Stomach smooth muscle (tissue), 2 donors: ENCODE results near the gene WDR36.

Experiments
- H3K27ac ChIP-seq: one replicate; pipeline ENCODE4 v1.7.0; 2013; ENCODE audit warnings: mild to moderate bottlenecking, low read length, inconsistent platforms
- H3K27me3 ChIP-seq, 2 donors: one replicate each; pipeline ENCODE4 v1.7.0; 2013; ENCODE audit warnings: low read length in 2 of 2; ENCODE audit not compliant: insufficient read depth in 2 of 2, control insufficient read depth in 1 of 2
- H3K36me3 ChIP-seq, 2 donors: one replicate each; pipeline ENCODE4 v1.7.0; 2013; ENCODE audit warnings: low read length in 2 of 2; ENCODE audit not compliant: control insufficient read depth in 2 of 2, insufficient read depth in 2 of 2
- H3K4me1 ChIP-seq: one replicate; pipeline ENCODE4 v1.7.0; 2013; ENCODE audit warnings: low read length; ENCODE audit not compliant: control insufficient read depth, insufficient read depth
- H3K4me3 ChIP-seq, 2 donors: one replicate each; pipeline ENCODE4 v1.7.0; 2013; ENCODE audit warnings: low read length in 2 of 2
- H3K9ac ChIP-seq, 2 donors: one replicate each; pipeline ENCODE4 v1.7.0; 2013; ENCODE audit warnings: low read length in 2 of 2, mild to moderate bottlenecking in 1 of 2
- H3K9me3 ChIP-seq, 2 donors: one replicate each; pipeline ENCODE4 v1.7.0; 2013; ENCODE audit warnings: low read length in 2 of 2; ENCODE audit not compliant: control insufficient read depth in 2 of 2
- donor health status: healthy.
- donor health status: Pancreatic carcinoma.

Gene WDR36

GRCh38 chr5:111153483-111153882 is 61.3 kb downstream of the WDR36 start:
- no peaks in the 10 kb centered on the region for H3K27me3 ChIP-seq
- H3K4me3 ChIP-seq: no peak overlapping the region
- H3K36me3 ChIP-seq: no peaks in the 10 kb centered on the region
- H3K9me3 ChIP-seq: no peaks in the 10 kb centered on the region
- H3K4me1 ChIP-seq: no peaks in the 10 kb centered on the region
- no peak overlapping the region for H3K9ac ChIP-seq
- no peak overlapping the region for H3K27ac ChIP-seq

DNA sequence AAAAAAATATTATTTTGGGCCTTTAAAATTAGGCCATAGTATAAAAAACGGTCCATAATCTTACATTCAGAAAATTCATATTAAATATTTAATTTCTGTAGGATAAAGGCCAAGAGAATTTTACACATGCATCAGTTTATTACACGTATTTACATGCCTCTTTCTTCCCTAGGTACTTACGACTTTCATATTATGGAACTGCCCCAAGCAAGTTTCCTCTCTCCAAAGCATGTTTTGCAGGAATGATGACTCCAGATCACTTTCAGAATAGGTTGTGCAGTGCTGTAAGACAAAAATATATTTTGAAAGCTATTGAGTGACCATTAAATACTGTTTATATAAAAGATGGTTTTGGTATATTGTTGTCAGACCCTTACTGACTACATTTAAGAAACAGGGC is 61.8 kb downstream of the WDR36 start:
- H3K27me3 ChIP-seq: no peaks in the 10 kb centered on the region
- H3K4me3 ChIP-seq: no peak overlapping the region
- H3K9me3 ChIP-seq: no peaks in the 10 kb centered on the region
- no peak overlapping the region for H3K9ac ChIP-seq
- no peaks in the 10 kb centered on the region for H3K4me1 ChIP-seq
- no peak overlapping the region for H3K27ac ChIP-seq
- no peaks in the 10 kb centered on the region for H3K36me3 ChIP-seq

DNA sequence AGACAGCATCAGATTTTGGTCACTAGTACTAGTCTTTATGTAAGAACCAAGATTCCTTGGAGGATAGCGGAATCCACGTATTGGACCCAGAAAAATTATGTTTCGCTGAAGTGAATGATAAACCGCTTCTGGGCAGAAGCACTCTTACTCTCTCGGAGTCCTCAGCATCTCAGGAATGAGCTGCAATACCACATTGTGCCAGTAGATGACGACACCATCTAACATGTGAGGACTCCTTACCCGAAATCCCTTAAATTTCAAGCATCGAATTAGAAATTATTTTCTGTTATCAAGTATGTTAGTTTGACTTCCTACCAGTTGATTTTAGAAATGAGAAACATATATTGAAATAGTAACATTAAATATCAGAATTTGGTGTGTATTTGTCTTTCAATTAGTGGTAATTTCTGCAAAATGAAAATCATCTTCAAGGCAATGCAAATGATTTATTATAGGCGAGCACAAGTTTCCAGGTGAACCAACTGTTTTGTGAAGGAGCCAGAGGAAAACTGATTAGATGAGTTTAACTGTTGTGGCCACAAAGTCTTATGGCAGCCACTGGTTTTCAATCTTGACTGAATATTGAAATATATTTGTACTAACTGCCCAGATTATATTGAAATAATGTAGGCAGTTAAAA is 66.1 kb downstream of the WDR36 start:
- no peaks in the 10 kb centered on the region for H3K4me1 ChIP-seq
- H3K4me3 ChIP-seq: no peak overlapping the region
- no peaks in the 10 kb centered on the region for H3K36me3 ChIP-seq
- no peaks in the 10 kb centered on the region for H3K9me3 ChIP-seq
- no peak overlapping the region for H3K9ac ChIP-seq
- H3K27ac ChIP-seq: no peak overlapping the region
- no peaks in the 10 kb centered on the region for H3K27me3 ChIP-seq

- Histone ChIP-seq H3K36me3 (no peaks in the 10 kb centered on the region), H3K9ac (no peak overlapping the region), H3K27ac (no peak overlapping the region), H3K27me3 (no peaks in the 10 kb centered on the region), H3K9me3 (no peaks in the 10 kb centered on the region), H3K4me3 (no peak overlapping the region), H3K4me1 (peaks cover 2% of the 10 kb centered on the region)
Measured at GRCh38 chr5:111159845-111160244, 67.7 kb downstream of the WDR36 start.

DNA sequence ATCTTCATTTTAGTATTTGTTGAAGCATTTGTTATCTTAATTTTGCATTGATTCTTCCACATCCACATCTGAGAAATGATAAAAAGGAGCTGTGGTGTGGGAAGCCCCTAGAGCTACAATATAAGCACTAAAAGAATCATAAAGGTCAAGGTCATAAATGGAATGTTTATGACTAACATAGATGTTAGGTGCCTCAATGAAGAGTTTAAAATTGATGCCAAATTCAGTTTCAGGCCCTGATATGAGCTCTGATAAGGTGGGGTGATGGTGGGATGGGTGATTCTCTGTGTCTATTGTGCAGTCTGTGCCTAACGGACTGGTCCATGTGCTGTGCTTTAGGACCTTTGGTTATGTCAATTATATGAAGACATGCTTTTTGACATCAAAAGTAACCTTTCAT is 70.9 kb downstream of the WDR36 start:
- Histone ChIP-seq H3K9me3 (no peaks in the 10 kb centered on the region), H3K4me3 (no peak overlapping the region), H3K27me3 (no peaks in the 10 kb centered on the region), H3K4me1 (peaks cover 2% of the 10 kb centered on the region), H3K36me3 (no peaks in the 10 kb centered on the region), H3K27ac (no peak overlapping the region), H3K9ac (no peak overlapping the region)

- Histone ChIP-seq H3K4me3 (no peak overlapping the region), H3K9ac (no peak overlapping the region), H3K9me3 (no peaks in the 10 kb centered on the region), H3K27me3 (no peaks in the 10 kb centered on the region), H3K27ac (no peak overlapping the region), H3K4me1 (peaks cover 2% of the 10 kb centered on the region), H3K36me3 (no peaks in the 10 kb centered on the region)
Measured at GRCh38 chr5:111165058-111165457, 72.9 kb downstream of the WDR36 start.

DNA sequence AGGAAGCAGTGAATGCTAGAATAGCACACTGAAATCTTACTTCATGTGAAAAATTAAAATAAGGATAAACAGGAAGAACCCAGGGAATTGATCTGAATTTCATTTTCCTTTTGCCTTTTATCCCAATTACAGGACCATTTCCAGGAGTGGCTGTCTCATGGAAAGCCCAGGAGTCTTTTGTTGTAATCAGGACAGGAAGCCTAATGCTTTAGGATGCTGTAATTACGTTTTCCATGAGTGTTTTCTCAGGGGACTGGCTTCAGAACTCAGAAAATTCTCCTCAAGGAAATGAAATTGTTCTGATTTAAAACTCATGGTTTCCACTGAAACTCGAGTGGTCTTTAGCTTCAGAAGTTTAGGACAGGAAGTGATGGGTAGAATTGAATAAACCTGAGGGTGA is 75.4 kb downstream of the WDR36 start:
- no peaks in the 10 kb centered on the region for H3K27me3 ChIP-seq
- peaks cover 2% of the 10 kb centered on the region for H3K4me1 ChIP-seq
- H3K9me3 ChIP-seq: no peaks in the 10 kb centered on the region
- H3K9ac ChIP-seq: no peak overlapping the region
- no peak overlapping the region for H3K27ac ChIP-seq
- no peak overlapping the region for H3K4me3 ChIP-seq
- no peaks in the 10 kb centered on the region for H3K36me3 ChIP-seq

- Histone ChIP-seq H3K27me3 (no peaks in the 10 kb centered on the region), H3K4me3 (no peak overlapping the region), H3K27ac (no peak overlapping the region)
Measured at GRCh38 chr5:111168608-111169007, 76.5 kb downstream of the WDR36 start.

GRCh38 chr5:111169269-111169668 is 77.1 kb downstream of the WDR36 start:
- Histone ChIP-seq H3K4me3 (no peak overlapping the region), H3K4me1 (peaks cover under 1% of the 10 kb centered on the region), H3K9ac (no peak overlapping the region), H3K9me3 (no peaks in the 10 kb centered on the region), H3K27ac (no peak overlapping the region), H3K36me3 (no peaks in the 10 kb centered on the region), H3K27me3 (no peaks in the 10 kb centered on the region)

More at GRCh38 chr5:111168608-111169007, 76.5 kb downstream of the WDR36 start:
- Histone ChIP-seq H3K9me3 (no peaks in the 10 kb centered on the region), H3K9ac (no peak overlapping the region), H3K36me3 (no peaks in the 10 kb centered on the region), H3K4me1 (peaks cover 2% of the 10 kb centered on the region)

DNA sequence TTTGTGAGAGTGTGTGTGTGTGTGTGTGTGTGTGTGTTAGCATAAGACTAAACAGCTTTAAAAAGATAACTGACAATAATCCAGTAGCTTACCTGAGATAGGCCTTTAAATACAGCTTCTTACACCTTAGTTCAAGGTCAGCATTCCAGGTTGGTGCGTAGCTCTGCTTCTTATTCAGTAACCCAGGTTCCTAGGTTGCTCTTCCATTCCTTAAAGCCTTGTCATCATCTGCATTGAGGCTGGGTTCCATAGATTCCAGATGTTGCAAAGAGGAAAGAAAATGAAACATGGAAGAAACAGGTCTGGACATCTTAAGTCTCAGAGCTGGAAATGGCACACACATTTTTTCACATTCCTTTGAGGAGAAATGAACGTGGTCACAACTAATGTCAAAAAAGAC is 78.1 kb downstream of the WDR36 start:
- H3K4me3 ChIP-seq: no peak overlapping the region
- H3K9me3 ChIP-seq: no peaks in the 10 kb centered on the region
- H3K27ac ChIP-seq: no peak overlapping the region
- H3K9ac ChIP-seq: no peak overlapping the region
- H3K36me3 ChIP-seq: no peaks in the 10 kb centered on the region
- no peaks in the 10 kb centered on the region for H3K4me1 ChIP-seq
- no peaks in the 10 kb centered on the region for H3K27me3 ChIP-seq

DNA sequence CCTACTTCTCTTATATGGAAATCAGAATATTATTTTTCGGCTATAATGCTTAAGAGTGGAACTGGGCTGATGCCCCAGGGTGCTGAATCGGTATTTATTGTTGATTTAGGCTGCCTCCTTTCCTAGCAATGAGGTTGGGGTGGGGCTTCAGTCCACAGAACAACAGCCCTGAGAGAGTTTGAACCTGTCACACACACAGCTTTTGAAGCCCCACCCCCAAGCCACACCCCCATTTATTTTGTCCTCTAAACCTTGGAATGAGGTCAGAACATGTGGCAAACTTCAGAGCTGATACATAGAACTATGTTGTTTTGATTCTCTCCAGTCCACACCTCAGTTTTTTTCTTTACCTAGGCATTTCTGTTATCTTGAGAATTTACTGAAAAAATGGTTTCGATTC is 80.4 kb downstream of the WDR36 start:
- Histone ChIP-seq H3K27me3 (no peaks in the 10 kb centered on the region), H3K4me3 (no peak overlapping the region), H3K9ac (no peak overlapping the region), H3K9me3 (no peaks in the 10 kb centered on the region), H3K36me3 (no peaks in the 10 kb centered on the region), H3K4me1 (no peaks in the 10 kb centered on the region), H3K27ac (no peak overlapping the region)
